Measurements from ENCODE around the gene GRHPR.

DNA sequence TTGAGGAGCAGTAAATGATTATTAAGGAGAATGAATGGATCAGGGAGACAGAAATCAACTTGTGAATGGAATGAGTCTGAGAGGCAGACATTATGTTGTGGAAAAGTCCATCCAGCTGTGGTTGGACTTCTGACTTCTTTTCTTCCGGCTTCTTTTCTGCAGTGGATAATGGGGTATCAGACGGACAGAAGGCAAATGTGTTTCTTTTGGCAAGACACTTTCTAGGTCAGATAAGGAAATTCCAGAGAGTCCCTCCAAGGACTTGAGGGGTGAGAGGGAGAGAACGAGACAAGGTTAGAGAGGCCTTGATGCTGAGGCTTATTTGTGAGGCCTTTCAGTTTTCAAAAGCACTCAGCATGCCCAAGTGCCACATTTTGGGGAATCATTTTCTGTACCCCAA, 17.1 kb upstream of the GRHPR start:
- TF ChIP-seq FOXM1 (IDR thresholded peaks at IDR 0.05; ENCODE audit: borderline replicate concordance), result no peak
- no peak for TF ChIP-seq BHLHE40 (IDR thresholded peaks at IDR 0.05; ENCODE audit: borderline replicate concordance)
- TF ChIP-seq FOXA1 (IDR thresholded peaks at IDR 0.05), result no peak
- TF ChIP-seq TARDBP (IDR thresholded peaks at IDR 0.05), result no peak
- TF ChIP-seq NFRKB (IDR thresholded peaks at IDR 0.05), result no peak

Measured in HEK293T (cell line).